Esophagus squamous epithelium (tissue), 5 donors: ENCODE results near the gene EVA1C. TPM values are rescaled to one million over a fixed set of nuclear protein-coding genes. Genes with fewer than 3 reads are reported as not detected.

Experiments
- DNase-seq: peaks from one replicate; lab custom pipeline; 2025; lab: John Stamatoyannopoulos, UW
- H3K27ac ChIP-seq, 4 donors: fragments of 200-600 bp; sonication (generic); one replicate each; pipeline ENCODE4 v1.5.1; 2016 to 2019; ENCODE audit warnings: mild to moderate bottlenecking in 1 of 4
- H3K27me3 ChIP-seq, 4 donors: fragments of 200-600 bp; sonication (generic); 1 replicate in 3 of 4; 2 replicates in 1 of 4; pipeline versions ENCODE4 v1.5.1 to v1.6.0; 2017 to 2021; ENCODE audit warnings: antibody characterized with exemption in 1 of 4
- H3K36me3 ChIP-seq, 3 donors: fragments of 200-600 bp; sonication (generic); one replicate each; pipeline ENCODE4 v1.5.1; 2016 to 2019
- H3K4me1 ChIP-seq, 3 donors: fragments of 200-600 bp; sonication (generic); one replicate each; pipeline ENCODE4 v1.5.1; 2017 to 2019
- H3K4me3 ChIP-seq, 4 donors: fragments of 200-600 bp; sonication (generic); 1 replicate in 3 of 4; 2 replicates in 1 of 4; pipeline ENCODE4 v1.5.1; 2016 to 2019; ENCODE audit warnings: mild to moderate bottlenecking in 2 of 4, moderate library complexity in 1 of 4
- H3K9me3 ChIP-seq, 3 donors: fragments of 200-600 bp; sonication (generic); one replicate each; pipeline ENCODE4 v1.5.1; 2016 to 2019
- POLR2A ChIP-seq, 4 donors: fragments of 450-650 bp; IDR thresholded peaks; one replicate each; pipeline ENCODE4 v1.6.1; 2017; ENCODE audit warnings: antibody characterized with exemption in 4 of 4, mild to moderate bottlenecking in 4 of 4, moderate library complexity in 3 of 4
- WGBS, 2 donors: methylation state at CpG; one replicate each; pipeline ENCODE4 v1.1.5; 2018; 5-methylcytosine and 5-hydroxymethylcytosine counted together
- intact Hi-C: fragments of 100-400 bp; cut with DNase I; formaldehyde crosslinking; loops from one replicate; pipeline ENCODE4 v1.15.0; 2022
- total RNA-seq, 4 donors: library from RNA; depleted of rRNA; stranded (reverse); fragments of >200 nt; gene quantifications; one replicate each; pipeline ENCODE4 v1.1.0, GENCODE V29; 2016
- TF ChIP-seq, protein P1 (sequence below), 6 experiments: fragments of 450-650 bp in 4 of 6; fragments of 200-600 bp in 2 of 6; sonication (generic) in 2 of 6; IDR thresholded peaks; one replicate each; pipeline ENCODE4 v1.5.1; 2016 to 2019; ENCODE audit warnings: antibody characterized with exemption in 6 of 6, mild to moderate bottlenecking in 4 of 6, moderate library complexity in 4 of 6
- donor health status: DM: yes; HTN: yes; CAD: no.

EVA1C gene
- total RNA-seq, 4 donors from 2014 or later = 12.7 to 39.9 (median 24.4) TPM

DNA sequence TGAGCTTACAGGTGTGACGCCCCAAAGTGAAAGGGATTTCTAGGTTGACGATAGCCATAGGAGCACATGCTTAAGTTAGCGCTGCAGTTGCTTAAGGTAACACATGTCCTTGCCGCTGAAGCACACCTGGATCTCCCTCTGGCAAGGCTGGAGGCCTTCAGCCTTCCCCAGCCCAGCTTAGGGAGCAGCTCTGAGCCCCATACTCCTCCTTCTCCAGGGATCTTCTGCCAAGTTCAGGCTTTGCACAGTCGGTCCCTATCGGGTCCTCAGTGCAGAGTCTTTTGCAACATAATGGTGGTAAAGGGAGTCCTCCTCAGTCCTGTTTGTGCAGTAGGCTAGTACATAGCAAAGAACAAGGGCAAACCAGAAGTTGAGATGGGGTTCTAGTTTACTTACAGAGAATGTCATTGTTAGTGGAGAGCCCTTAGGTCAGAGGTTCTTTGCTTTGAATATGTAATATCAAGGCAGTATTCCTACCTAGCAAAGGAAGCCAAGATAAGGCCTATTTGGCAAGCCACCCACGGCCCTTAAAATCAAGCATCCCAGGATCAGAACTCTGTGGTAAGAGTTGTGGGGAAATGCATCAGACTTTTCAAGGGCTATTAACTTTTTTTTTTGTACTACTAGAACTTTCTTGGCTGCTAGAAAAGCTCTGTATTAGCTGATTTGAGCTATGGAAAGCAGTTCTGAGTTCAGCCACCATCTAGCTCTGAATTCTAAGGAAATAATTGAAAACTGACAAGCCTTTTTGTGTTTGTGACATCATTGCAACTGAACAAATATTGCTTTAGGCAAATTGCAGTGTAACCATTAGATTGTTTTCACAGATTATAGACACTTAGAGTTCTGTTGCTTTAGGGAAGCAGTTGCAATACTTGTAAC lies 1.4 kb downstream of the EVA1C start:
- DNase-seq = no peak
- WGBS, 2 donors = 25 to 55% methylated on average over 5 to 7 of the region's 7 CpGs
- peaks cover 18 to 79% (median 41%) of the 10 kb centered on the region in 3 donors for H3K4me1 ChIP-seq

DNA sequence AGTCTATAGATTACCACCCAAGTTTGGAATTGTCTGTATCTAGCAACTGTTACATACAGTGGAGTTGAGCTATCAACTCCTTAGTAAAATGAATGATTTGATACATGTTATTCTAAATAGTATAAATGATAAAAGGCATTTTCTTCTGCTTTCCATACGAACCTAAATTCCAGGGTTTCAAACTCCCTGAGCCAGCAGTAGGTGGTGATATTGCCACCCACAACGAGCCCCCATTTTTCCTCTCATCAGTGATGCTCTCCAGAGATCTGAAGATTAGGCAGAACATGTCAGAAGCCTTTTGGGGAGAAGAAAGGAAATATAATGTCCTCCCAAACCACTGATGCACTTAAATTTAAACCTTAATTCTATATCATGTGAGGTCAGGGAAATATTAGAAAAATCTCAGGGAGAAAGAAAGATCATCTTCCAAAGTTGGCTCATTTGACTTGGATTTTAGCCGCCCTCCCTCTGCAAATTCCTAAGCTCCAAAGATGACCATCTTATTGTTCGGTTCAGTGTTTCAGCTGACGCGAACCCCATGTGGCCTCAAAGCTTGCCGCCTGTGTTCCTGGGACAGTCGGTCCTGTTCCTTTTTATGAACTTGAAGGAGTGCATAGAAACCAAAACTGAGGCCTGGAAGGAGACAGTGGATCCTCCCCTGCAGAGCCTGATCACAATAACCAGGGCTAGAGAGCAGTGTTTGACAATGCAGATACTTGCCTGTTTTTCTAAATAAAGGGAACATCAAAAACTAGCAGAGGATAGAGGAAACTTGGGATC lies 2.3 kb downstream of the EVA1C start:
- peaks cover 0 to 20% (median 0%) of the 10 kb centered on the region in 3 donors for H3K36me3 ChIP-seq
- 32 to 43% methylated on average over 7 to 8 of the region's 8 CpGs for WGBS, 2 donors
- H3K4me3 ChIP-seq = peak overlapping the region in 3 of 4 donors; percentile 79 to 97 (median 88)
- H3K27ac ChIP-seq = peak overlapping the region; percentile 98 to 100 (median 99)
- intact Hi-C loops = no loop called here
- H3K4me1 ChIP-seq = peaks cover 18 to 79% (median 41%) of the 10 kb centered on the region in 3 donors
- no peaks in the 10 kb centered on the region for H3K27me3 ChIP-seq
- no peaks in the 10 kb centered on the region for H3K9me3 ChIP-seq
- TF ChIP-seq, protein P1, sequence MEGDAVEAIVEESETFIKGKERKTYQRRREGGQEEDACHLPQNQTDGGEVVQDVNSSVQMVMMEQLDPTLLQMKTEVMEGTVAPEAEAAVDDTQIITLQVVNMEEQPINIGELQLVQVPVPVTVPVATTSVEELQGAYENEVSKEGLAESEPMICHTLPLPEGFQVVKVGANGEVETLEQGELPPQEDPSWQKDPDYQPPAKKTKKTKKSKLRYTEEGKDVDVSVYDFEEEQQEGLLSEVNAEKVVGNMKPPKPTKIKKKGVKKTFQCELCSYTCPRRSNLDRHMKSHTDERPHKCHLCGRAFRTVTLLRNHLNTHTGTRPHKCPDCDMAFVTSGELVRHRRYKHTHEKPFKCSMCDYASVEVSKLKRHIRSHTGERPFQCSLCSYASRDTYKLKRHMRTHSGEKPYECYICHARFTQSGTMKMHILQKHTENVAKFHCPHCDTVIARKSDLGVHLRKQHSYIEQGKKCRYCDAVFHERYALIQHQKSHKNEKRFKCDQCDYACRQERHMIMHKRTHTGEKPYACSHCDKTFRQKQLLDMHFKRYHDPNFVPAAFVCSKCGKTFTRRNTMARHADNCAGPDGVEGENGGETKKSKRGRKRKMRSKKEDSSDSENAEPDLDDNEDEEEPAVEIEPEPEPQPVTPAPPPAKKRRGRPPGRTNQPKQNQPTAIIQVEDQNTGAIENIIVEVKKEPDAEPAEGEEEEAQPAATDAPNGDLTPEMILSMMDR (IDR thresholded peaks at IDR 0.05) = peak in 3 of 6 experiments; percentile 19 to 54 (median 53)
- no peak for TF ChIP-seq POLR2A (IDR thresholded peaks at IDR 0.05)
- DNase-seq = no peak

More for the DNA sequence above, 1.4 kb downstream of the EVA1C start:
- peaks cover 0 to 20% (median 0%) of the 10 kb centered on the region in 3 donors for H3K36me3 ChIP-seq
- H3K4me3 ChIP-seq = peak overlapping the region; percentile 59 to 97 (median 84)
- no peaks in the 10 kb centered on the region for H3K9me3 ChIP-seq
- TF ChIP-seq, protein P1 (IDR thresholded peaks at IDR 0.05) = no peak
- TF ChIP-seq POLR2A (IDR thresholded peaks at IDR 0.05) = no peak
- no peaks in the 10 kb centered on the region for H3K27me3 ChIP-seq
- intact Hi-C loops = no loop called here
- H3K27ac ChIP-seq = peak overlapping the region; percentile 98 to 100 (median 99)

DNA sequence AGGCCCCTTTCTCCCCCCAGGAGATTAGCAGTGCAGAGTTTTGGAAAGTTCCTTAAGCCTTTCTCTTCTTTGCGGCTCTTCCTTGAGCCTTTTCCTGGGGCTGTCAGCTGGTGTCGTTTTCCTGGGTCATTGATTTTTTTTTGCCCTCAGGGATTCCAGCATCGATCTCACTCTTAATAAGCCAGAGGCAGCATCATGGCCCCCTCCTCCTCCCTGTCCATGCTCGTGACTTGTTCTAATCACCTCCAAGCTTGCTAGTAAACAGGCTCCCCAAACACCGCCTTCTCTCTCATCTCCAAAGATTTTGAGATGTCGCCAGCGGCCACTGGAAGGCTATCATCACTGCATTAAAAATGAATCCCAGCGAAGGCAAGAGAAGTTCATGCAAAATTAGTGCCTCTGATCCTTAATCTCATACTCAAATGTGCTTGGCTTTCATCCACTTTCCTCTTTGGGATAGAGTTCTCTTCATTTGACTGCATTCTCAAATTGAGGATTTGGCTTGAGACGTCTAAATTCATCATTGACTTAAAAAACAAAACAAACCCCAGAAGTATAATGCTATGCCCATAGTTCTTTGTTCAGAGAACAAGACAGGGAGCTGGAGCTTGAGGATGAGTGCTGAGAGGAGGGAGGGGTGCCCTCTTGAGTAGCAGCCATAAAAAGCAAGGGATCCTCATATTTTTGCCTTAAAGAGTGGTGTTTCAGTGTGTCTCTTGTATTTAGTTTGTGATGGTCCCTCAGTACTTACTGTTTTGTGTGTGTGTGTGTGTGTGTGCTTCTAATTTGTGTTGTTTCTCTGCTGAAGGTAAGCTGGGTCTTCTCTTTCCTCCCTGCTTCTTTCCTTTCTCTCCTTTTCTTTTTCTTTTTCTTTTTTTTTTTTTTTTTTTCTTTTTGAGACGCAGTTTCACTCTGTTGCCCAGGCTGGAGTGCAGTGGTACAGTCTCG lies 3.2 kb downstream of the EVA1C start:
- WGBS, 2 donors = 45 to 46% methylated on average over 10 to 11 of the region's 11 CpGs
- intact Hi-C loops = no loop called here
- H3K9me3 ChIP-seq = no peaks in the 10 kb centered on the region
- H3K27me3 ChIP-seq = no peaks in the 10 kb centered on the region
- H3K36me3 ChIP-seq = peaks cover 0 to 20% (median 0%) of the 10 kb centered on the region in 3 donors
- TF ChIP-seq, protein P1 (IDR thresholded peaks at IDR 0.05) = no peak
- no peak for TF ChIP-seq POLR2A (IDR thresholded peaks at IDR 0.05)
- H3K4me3 ChIP-seq = peak overlapping the region in 2 of 4 donors; percentile 88 to 97
- peak overlapping the region; percentile 98 to 100 (median 99) for H3K27ac ChIP-seq
- no peak for DNase-seq
- H3K4me1 ChIP-seq = peaks cover 17 to 70% (median 34%) of the 10 kb centered on the region in 3 donors

DNA sequence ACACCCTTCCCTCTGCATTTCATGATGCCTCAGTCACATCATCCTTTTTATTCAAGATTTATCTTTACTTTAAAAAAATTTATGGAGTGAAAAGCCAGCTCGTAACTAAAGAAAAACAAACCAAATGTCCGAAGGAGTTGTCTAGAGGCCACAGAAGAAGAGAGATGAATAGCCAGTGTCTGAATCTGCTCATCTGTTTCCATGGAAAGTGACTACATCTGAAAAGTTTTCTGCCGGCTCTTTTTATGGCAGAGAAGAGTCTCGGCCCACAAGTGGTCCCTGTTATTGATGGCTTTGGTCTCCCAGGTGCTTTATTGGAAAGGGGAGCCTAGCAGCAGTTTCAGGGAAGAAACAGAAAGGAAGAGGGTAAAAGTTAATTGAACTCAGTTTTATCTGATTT lies 5.6 kb downstream of the EVA1C start:
- Histone ChIP-seq H3K27ac (no peak overlapping the region), H3K9me3 (no peaks in the 10 kb centered on the region), H3K4me1 (peaks cover 13 to 57% (median 28%) of the 10 kb centered on the region in 3 donors), H3K4me3 (no peak overlapping the region), H3K27me3 (no peaks in the 10 kb centered on the region), H3K36me3 (peaks cover 0 to 20% (median 0%) of the 10 kb centered on the region in 3 donors)
- no peak for TF ChIP-seq POLR2A (IDR thresholded peaks at IDR 0.05)
- TF ChIP-seq, protein P1 (IDR thresholded peaks at IDR 0.05) = no peak
- DNase-seq = no peak
- intact Hi-C loops = no loop called here
- WGBS, 2 donors = 41 to 74% methylated on average over 4 of the region's 4 CpGs
